DMS153 treated with DMSO at 0.1 percent for 48 hours (cell line): ENCODE results near the gene GPR107.

Experiments used
- DNase-seq: peaks from one replicate; lab custom pipeline; 2025; ENCODE audit not compliant: unreplicated experiment; lab: John Stamatoyannopoulos, UW

GPR107 gene

GRCh38 chr9:130053109-130053503 lies 600 bp upstream of the GPR107 start:
- no peak for DNase-seq

- no peak for DNase-seq
Measured at GRCh38 chr9:130054325-130054786, 650 bp downstream of the GPR107 start.

GRCh38 chr9:130054820-130055219 lies 1.1 kb downstream of the GPR107 start:
- no peak for DNase-seq

- DNase-seq = no peak
Measured at GRCh38 chr9:130058154-130058553, 4.4 kb downstream of the GPR107 start.

- no peak for DNase-seq
Measured at GRCh38 chr9:130058887-130059286, 5.2 kb downstream of the GPR107 start.

- no peak for DNase-seq
Measured at GRCh38 chr9:130060296-130060695, 6.6 kb downstream of the GPR107 start.

- DNase-seq = no peak
Measured at GRCh38 chr9:130062750-130063149, 9.0 kb downstream of the GPR107 start.

GRCh38 chr9:130064621-130065020 lies 10.9 kb downstream of the GPR107 start:
- DNase-seq = no peak

- DNase-seq = no peak
Measured at GRCh38 chr9:130069048-130069447, 15.3 kb downstream of the GPR107 start.

GRCh38 chr9:130072515-130073235 lies 19.0 kb downstream of the GPR107 start:
- DNase-seq = no peak

- no peak for DNase-seq
Measured at GRCh38 chr9:130073373-130073772, 19.7 kb downstream of the GPR107 start.

- DNase-seq = no peak
Measured at GRCh38 chr9:130078547-130078946, 24.8 kb downstream of the GPR107 start.

GRCh38 chr9:130084337-130084736 lies 30.6 kb downstream of the GPR107 start:
- DNase-seq = no peak

GRCh38 chr9:130088051-130088450 lies 34.3 kb downstream of the GPR107 start:
- no peak for DNase-seq

GRCh38 chr9:130089141-130089540 lies 35.4 kb downstream of the GPR107 start:
- DNase-seq = no peak

- no peak for DNase-seq
Measured at GRCh38 chr9:130090915-130091314, 37.2 kb downstream of the GPR107 start.

GRCh38 chr9:130092910-130093309 lies 39.2 kb downstream of the GPR107 start:
- DNase-seq = no peak

- DNase-seq = no peak
Measured at GRCh38 chr9:130095872-130096271, 42.2 kb downstream of the GPR107 start.

GRCh38 chr9:130100681-130101080 lies 47.0 kb downstream of the GPR107 start:
- no peak for DNase-seq

- DNase-seq = no peak
Measured at GRCh38 chr9:130101915-130102314, 48.2 kb downstream of the GPR107 start.

- no peak for DNase-seq
Measured at GRCh38 chr9:130104491-130105193, 50.9 kb downstream of the GPR107 start.

GRCh38 chr9:130106860-130107233 lies 53.1 kb downstream of the GPR107 start:
- no peak for DNase-seq
